GM15510 (cell line): Measurements from ENCODE around the gene SNRPD1.

ENCODE experiments used
- POLR2A ChIP-seq: IDR thresholded peaks from 3 replicates; pipeline ENCODE4 v1.6.1; 2011; ENCODE audit warnings: borderline replicate concordance; ENCODE audit not compliant: insufficient read length; ENCODE audit errors: extremely low read depth

SNRPD1 gene

GRCh38 chr18:21678859-21679258 is 66.7 kb downstream of the SNRPD1 start:
- TF ChIP-seq POLR2A: no peak

- TF ChIP-seq POLR2A: no peak
Observed at GRCh38 chr18:21680161-21680560, 68.0 kb downstream of the SNRPD1 start.

- TF ChIP-seq POLR2A: no peak
Observed at GRCh38 chr18:21682371-21683051, 70.4 kb downstream of the SNRPD1 start.
